AG10803 (cell line): Measurements from ENCODE around the gene ACACA.
A peak's percentile ranks its signal among the peaks of the same experiment; 100 is the strongest.

ENCODE experiments used
- DNase-seq: peaks from one replicate; pipeline ENCODE4 v3.0.0; 2010; ENCODE audit warnings: low read depth
- H3K4me3 ChIP-seq: 2 replicates; pipeline ENCODE4 v1.5.1; 2011; ENCODE audit warnings: mild to moderate bottlenecking, low read length, control low read depth
- CTCF ChIP-seq: conservative IDR thresholded peaks from 2 replicates; pipeline ENCODE4 v1.5.1; 2011; ENCODE audit warnings: mild to moderate bottlenecking, low read length, control low read depth, inconsistent platforms

The ACACA gene

GRCh38 chr17:37274461-37274860 lies 132.2 kb downstream of the ACACA start:
- DNase-seq: no peak
- no peak overlapping the region for H3K4me3 ChIP-seq
- no peak for TF ChIP-seq CTCF

- DNase-seq: peak; percentile 32
- H3K4me3 ChIP-seq: no peak overlapping the region
- no peak for TF ChIP-seq CTCF
These were observed 133.1 kb downstream of the ACACA start for GRCh38 chr17:37273409-37274051.

- no peak for TF ChIP-seq CTCF
- DNase-seq: no peak
- H3K4me3 ChIP-seq: no peak overlapping the region
These were observed 141.0 kb downstream of the ACACA start for GRCh38 chr17:37265446-37266173.

DNA sequence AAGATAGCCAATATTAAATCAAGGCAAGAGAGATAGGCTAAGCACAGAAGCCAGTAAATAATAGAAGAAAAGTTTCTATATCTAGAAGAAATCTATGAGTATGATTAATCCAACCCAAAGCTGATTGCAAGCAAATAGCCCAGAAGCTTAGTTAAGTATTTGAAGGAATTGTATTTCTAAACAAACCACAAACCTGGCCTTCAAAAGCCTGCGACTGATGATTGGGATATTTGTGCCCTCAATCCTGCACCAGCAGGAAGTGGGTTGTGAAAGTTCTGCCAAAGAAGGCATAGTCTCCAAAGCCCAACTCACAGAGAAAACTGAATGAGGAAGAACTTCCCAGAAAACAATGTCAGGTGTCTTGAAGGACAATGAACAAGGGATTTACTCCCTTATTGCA lies 145.3 kb downstream of the ACACA start:
- peak; percentile 72 for DNase-seq
- no peak for TF ChIP-seq CTCF
- no peak overlapping the region for H3K4me3 ChIP-seq

- H3K4me3 ChIP-seq: no peak overlapping the region
- DNase-seq: peak; percentile 33
- no peak for TF ChIP-seq CTCF
These were observed 147.5 kb downstream of the ACACA start for GRCh38 chr17:37259030-37259735.

DNA sequence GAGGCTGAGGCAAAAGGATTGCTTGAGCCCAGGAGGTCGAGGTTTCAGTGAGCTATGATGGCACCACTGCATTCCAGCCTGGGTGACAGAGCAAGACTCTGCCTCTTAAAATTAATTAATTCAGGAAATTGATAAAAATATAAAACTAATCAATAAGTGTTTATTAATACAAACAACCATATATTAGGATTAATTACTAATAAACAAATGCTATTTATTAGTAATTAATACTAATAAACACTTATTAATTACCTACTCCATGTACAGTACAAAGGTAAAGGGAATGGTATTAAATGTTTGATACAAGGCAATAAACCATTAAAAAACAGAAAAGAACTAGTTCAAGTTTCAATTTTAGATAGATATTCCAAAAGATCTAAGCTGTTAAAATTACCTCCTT lies 150.0 kb downstream of the ACACA start:
- DNase-seq: no peak
- TF ChIP-seq CTCF: no peak
- H3K4me3 ChIP-seq: no peak overlapping the region
